Right hindlimb (tissue), 1 donor: ENCODE measurements around the gene ARVCF.

ENCODE experiments used
- DNase-seq: peaks from one replicate; pipeline ENCODE4 v3.0.0-alpha.2; 2018

The ARVCF gene

GRCh38 chr22:19997561-19998231 lies 18.9 kb downstream of the ARVCF start:
- DNase-seq = peak; percentile 18

DNA sequence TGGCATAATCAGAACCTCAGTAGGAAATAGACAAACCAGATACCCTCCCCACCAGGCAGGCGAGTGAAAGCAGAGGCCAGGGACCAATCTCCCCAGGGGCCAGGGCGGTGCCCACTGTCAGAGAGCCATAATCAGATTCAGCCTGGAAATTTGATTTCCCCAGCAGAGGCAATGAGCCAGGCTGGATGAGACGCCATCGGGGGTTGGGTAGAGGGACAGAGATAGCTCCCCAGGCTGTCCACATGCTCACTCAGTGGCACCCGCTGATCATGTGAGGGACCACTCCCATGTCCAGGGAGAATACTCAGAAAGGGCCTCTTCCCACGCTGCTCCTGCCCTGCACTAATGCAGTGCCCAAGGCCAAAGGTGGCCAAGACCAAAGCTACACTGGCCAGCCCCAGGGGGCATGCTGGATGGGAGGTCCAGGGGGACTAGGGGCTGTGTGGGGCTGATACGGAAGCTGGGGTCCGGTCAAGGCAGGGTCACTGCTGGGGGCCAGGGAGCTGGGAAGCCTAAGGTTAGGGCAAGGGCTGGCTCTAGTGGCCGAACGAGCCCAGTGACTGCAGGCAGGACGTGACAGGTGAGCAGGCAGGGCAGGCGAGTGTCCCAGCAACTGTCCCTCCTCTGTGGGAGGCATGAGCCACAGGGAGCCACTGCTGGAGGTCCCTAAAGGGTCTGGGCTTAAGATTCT lies 19.8 kb downstream of the ARVCF start:
- peak; percentile 38 for DNase-seq

DNA sequence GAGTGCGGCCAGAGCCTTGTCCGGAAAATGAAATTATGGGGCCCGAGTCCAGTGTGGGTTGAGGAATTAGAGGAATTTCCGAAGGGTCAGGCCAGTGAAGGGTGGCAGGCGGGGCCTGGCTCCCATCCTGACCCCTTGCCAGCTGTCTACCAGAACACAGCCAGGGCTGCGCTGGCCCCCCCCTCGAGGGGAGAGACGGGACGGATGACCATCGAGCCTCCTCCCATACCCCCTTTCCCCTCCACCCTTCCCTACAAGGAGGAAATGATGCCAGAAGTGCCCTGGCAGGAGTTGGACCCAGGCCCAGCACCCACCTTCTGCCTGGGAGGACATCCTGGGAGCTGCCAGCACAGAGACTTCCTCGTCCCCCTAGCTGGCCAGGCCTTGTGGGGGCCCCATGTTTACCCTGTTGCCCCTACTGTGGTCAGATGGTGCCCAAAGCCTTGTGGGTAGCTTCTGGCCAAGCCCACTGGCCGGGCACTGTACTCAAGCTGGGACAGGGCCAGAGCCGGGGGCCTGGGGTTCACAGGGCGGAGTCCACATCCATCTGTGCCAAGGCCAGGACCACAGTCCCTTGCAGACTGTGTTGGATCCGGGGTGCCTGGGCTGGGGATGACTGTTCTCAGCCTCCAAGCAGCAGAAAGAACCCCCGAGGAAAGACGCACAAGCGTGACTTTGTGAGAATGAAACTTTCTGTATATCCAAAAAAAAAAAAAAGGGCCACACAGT lies 20.8 kb downstream of the ARVCF start:
- DNase-seq = peak; percentile 81

DNA sequence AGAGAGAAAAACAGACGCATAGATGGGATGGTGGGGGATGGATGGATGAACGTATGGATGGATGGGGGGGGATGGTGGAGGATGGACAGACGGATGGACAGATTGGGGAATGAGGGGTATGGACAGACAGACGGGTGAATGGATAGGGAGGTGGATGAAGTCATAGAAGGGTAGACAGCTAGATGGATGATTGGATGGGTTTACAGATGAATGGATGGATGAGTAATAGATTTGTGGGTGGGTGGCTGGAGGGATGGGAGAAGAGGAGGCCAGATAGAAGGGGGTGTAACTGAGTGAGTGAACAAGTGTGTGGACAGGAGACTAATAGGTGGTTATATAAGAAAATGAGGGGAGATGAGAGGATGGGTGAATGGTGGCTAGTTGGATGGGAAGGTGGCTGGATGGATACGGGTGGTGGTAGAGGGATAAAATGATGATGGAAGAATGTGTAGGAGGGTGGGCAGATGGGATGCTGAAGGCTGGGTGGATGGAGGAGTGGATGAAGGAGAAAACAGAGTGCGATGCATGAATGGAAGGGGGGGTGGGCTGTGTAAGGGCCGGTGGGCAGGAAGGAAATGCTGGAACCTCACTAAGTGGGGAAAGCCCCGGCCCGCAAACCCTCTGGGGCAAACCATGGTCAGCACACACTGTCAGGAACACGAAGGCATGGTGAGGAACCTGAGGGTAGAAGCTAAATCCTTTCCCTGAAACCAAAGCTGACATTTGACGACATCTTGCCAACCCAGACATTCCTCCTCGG lies 21.6 kb downstream of the ARVCF start:
- peak; percentile 13 for DNase-seq

DNA sequence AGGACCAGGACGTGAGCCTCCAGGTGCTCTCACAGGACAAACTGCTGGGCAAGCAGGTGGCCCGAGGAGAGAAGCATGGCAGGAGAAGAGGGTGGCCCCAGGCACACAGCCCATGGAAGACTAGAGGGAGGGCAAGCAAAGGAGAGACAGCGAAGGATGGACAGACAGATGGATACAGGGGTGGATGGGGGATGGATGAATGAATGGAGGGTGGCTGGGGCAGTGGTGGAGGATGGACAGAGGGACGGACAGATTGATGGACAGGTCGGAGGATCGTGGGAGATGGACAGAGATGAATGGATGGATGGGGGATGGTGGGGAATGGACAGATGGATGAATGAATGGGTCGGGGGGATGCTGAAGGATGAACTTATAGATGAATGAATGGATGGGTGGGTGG lies 22.7 kb downstream of the ARVCF start:
- DNase-seq = no peak

DNA sequence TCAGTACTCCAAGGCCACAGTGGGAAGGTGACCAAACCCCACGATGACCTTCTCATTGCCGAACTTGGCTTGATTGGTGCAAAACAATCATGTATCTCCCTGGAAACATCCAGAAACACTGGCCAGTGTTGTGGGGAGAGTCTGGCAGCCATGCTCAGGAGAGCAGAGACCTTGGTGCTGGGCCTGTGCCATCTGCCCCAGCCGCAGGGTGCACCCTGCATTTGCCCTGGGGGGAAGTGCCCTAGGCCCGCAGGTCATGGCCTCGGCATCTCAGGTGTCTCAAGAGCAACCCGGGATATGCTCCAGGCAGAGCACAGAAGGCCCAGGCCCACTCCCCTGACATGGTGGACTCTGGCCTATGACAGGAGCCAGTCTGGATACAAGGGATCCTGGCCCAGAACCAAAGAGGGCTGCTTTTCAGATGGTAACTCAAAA lies 23.7 kb downstream of the ARVCF start:
- DNase-seq = peak; percentile 14

DNA sequence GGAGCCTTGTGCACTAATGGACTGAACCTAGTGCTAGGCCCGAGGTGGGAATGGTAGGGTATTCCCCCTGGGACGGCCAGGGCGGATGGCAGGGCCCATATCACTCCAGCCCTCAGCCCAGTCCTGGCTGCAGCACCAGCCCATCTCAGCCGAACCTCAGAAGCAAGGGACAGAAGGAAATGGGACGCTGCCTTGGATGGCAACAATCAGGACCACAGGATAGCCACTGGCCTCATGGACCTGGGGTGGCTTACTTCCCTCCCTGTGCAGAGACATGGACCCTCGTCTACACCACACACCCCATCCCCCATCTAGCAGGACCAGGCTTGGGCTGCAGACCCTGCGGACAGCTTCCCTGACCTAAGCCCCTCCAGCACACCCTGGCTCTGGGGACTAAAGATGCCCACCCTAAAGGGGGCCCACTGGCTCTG lies 24.1 kb downstream of the ARVCF start:
- DNase-seq = peak; percentile 14

- peak; percentile 49 for DNase-seq
Measured at GRCh38 chr22:19991645-19992451, 24.8 kb downstream of the ARVCF start.

DNA sequence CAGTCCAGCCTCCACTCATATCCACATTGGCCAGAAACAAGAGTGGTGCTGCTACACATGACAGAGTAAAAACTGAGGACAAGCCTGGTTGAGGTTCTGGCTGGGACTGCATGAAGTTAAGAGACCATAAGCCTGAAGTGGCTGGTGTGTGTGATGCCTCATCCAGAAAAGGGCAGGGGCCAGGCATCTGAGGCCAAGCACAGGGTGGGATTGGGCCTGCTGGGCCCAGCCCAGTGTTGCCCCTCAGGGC lies 25.3 kb downstream of the ARVCF start:
- no peak for DNase-seq

DNA sequence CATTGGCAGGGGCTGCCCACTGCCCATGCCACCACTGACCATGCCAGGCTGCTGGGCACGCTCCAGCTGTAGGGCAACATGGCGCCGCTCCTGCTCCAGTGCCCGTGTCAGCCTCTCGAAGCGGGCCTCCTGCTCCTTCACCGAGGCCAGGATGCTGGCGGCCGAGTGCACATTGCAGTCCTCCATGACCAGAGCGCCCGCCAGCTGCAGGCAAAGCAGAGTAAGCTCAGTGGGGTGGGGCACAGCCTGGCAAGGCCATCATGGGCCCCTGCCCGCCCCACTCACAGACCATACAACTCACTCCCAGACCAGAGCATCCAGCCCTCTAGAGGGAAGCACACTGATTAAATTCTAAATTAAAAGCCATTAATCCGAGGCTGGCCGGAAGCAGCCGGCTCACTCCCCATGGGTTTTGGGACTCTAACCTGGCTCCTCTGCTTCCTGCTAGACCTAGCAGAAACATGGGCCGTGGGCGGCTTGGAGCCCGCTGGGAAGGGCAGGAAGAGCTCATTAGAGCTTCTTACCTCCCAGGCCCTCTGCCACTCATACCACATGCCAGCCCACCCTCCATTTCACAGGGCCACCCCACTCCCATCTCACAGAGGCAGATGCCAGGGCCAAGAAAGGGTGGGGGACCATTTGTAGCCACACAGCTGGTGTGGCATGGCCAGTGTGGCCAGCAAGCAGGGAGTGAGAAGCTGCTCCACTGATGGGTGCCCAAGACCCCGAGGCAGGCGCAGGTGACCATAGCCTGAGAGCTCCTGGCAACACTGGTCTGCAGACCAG lies 25.8 kb downstream of the ARVCF start:
- DNase-seq = peak; percentile 24

GRCh38 chr22:19990188-19990587 lies 26.4 kb downstream of the ARVCF start:
- DNase-seq = no peak

- DNase-seq = no peak
Measured at GRCh38 chr22:19989725-19990067, 26.9 kb downstream of the ARVCF start.

- DNase-seq = peak; percentile 15
Measured at GRCh38 chr22:19988965-19989724, 27.5 kb downstream of the ARVCF start.

DNA sequence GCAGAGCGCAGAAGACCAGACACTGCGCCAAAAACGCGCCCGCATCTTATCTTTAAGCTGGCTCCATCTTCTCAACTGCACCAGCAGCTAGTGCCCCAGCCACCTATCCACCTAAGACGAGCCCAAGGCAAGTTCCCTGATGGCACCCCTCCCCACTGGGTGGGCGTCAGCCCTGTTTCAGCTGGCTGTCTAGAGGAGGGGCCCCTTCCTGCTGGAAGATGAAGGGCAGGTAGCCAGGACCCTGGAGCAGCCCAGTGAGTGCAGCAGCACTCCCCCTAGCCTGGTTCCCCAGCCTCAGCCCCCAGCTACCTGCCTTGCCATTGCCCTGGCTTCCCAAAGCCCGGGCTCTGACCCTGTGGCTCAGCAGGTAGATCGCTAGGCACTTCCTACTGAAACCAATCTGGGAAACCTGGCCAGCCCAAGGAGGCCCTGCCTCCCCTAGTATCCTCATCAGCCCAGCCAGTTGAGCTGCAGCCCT lies 28.3 kb downstream of the ARVCF start:
- no peak for DNase-seq

DNA sequence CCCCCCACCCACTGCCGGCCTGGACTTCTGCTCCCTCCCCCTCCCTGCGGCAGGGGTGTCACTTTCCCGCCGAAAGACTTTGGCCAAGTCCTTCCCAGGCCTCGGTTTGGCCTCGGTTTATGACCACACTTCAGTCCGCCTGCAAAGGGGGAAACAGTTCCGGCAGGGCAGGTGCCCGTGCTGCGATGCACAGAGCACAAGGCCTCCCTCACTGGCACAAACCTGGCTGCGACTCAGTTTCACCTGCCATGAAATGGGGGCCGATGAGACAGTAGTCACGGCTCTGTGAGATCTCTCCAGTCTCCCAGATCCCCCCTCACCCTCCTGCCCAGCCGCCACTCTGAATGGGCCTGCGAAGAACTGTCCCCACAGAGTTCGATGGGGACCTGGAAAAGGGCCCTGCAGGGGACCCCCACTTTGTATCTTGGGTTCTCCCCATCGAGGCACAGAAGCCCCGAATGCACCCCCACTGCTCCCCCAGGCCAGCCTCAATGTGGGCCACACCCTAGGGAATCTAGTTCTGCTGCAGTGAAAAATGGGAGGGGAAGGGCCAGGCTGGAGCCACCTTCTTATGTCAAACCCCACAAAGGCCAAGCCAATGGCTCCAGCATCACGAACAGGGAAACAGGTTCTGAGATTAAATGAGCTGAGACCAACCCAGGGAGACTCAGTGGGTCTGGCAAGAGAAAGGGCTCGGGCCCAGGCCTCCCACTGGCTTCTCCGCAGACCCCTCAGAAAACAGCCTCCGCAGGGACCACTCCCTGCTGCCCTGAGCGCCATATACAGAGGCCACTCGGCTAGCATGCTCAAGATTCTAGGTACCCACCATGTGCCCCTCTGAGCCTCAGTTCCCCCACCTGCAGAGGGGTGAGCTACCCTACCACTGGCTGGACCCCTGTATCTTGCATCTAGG lies 29.0 kb downstream of the ARVCF start:
- DNase-seq = no peak

- DNase-seq = peak; percentile 86
Measured at GRCh38 chr22:19986410-19987341, 29.9 kb downstream of the ARVCF start.

DNA sequence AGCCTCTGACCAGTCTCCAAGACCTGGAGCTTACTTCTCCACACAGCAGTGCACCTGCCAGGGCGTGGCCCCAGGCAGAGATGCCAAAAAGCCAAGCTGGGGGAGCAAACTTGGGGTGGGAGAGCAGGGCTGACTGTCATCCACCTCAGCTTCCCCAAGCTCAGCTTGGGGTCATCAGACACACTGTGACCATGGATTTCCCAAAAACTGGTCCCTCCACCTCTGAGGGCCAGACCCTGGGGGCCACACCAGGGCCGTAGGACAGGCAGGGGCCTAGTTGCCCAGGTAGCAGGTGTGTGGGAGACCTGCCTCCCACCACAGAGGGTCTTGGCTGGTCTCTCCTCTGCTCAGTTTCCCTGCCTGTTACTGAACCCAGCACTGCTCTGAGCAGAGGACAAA lies 30.6 kb downstream of the ARVCF start:
- no peak for DNase-seq
